GM18861 (cell line): ENCODE data around the gene PIP5K1C.

Experiments
- ATAC-seq: cut with Tn5 transposase; IDR thresholded peaks from one replicate; pipeline ENCODE4 v1.9.1; 2021; ENCODE audit not compliant: unreplicated experiment

The PIP5K1C gene

DNA sequence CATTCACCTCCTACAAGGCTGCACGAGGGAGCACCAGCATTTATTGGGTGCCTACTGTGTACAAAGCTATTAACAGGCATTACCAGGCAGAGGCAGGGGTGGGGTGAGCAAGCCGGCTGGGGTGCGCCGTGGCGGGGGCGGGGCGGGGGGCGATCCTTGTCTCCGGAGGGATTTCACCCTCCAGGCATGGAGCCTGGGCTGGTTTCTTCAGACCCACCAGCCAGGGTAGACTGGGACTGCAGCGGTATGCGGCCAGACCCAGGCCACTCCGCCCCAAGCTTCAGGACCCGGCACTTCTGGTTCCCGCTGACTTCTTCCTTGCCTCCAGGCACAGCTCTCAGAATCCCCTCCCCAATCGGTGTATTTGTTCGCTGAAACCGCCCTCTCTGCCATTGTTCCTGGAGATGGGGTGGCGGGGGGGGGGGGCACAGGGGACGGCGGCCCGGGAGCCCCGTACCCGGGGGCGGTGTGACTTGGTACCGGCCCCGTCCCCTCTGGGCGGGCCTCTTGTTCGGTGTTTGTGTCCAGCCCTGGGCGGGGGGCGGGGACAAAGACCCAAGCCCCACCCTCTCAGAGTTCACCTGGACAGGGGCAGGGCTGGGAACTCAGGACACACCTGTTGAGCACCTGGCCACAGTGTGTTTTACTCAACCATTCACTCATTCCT is 22.3 kb upstream of the PIP5K1C start:
- ATAC-seq, result no peak

DNA sequence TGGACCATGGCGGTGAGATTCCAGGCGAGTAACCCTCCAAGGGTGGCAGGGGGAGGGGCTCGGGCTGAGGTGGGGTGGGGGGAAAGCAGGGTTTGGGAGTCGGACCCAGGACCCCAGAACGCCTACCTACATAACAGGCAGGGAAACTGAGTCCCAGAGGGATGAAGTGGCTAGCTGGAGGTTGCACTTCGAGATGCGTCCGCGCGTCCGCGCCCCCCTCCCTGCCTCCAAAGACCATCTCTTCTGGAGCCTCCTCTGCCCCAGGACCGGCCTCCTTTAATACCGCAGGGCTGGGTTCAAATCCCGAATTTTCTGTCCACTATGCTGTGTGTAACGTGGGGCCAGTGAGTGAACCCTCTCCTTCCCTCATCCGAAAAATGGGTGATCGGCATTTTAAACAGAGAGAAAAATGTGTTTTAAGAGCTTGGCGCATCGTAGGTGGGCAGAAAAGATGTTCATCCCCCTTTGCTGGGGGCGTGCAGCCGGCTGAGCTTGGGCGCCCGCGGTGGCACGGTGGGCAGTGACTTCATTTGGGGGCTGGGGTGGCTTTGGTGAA is 21.7 kb upstream of the PIP5K1C start:
- no peak for ATAC-seq

DNA sequence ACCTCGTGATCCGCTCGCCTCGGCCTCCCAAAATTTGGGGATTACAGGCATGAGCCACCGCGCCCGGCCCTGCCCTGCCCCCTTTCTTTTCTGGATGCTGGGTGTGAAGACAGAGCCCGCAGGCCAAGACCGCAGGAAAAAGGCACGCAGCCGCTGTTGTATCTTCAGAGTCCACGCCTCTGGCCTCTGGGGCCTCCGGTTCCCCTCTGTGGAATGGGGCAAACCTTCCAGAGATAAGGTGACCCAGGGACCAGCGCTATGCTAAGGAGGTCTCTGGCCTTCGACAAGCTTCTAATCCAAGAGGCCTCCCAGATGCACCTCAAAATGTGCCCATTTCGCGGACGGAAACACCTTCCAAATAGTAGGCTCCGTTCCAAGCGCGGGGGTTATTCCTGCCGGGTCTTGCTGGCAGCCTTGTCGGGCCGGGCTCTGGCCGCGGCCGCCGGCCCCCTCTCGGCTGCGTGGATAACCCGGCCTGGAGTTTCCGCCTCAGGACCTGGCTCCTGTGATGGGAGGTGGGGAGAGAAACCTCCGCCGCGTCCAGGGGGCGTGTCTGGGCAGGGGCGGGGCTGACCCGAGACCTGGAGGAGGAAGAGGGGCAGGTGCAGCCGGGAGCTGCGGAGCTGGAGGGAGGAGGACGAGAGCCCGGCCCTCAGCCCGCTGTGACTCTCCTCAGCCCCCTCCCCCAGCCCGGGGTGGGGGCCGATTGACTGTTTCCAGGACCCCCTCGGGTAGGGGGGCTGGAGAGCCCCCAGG is 21.0 kb upstream of the PIP5K1C start:
- ATAC-seq, result no peak

GRCh38 chr19:3720349-3720917 is 20.2 kb upstream of the PIP5K1C start:
- ATAC-seq, result no peak

DNA sequence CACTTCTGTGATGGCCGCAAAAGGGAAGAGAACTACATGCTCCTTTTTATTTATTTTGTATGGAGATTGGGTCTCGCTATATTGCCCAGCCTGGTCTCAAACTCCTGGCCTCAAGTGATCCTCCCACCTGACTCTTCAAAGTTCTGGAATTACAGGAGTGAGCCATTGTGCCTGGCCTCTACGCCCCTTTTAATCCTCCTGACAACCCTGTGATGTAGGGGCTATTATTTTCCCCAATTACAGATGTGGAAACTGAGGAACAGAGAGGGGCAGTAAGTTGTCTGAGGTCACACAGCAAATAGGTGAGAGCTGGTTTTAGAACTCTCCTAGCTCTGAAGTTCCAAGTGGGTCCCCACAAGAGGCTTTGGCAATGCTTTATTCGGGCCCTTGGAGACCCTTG is 19.6 kb upstream of the PIP5K1C start:
- ATAC-seq, result no peak

- no peak for ATAC-seq
Measured at GRCh38 chr19:3716147-3716668, 15.9 kb upstream of the PIP5K1C start.

- no peak for ATAC-seq
Measured at GRCh38 chr19:3712663-3713611, 12.7 kb upstream of the PIP5K1C start.

- ATAC-seq, result no peak
Measured at GRCh38 chr19:3710265-3710812, 10.1 kb upstream of the PIP5K1C start.

GRCh38 chr19:3708207-3708931 is 8.1 kb upstream of the PIP5K1C start, which contains the start of gene TJP3:
TSS of gene TJP3 (plus strand) at chr19:3708384. CDS start at chr19:3728433, 20,049 bp downstream.
- no peak for ATAC-seq

DNA sequence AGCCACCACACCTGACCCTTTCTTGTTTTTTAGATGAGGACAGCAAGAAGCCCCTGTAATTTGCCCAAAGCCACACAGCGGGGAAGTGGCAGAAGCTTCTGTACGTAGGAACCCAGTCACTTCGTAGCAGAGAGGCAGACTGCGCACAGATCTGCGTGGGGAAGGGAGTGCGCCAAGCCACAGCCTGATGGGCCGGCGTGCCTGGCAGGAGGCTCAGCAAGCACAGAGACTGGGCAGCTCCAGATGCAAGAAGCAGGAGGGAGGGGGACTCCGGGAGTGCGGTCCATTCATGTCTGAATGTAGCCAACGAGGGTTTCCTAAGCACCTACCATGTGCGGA is 7.6 kb upstream of the PIP5K1C start:
- no peak for ATAC-seq

GRCh38 chr19:3701200-3701599 is 932 bp upstream of the PIP5K1C start:
- no peak for ATAC-seq

DNA sequence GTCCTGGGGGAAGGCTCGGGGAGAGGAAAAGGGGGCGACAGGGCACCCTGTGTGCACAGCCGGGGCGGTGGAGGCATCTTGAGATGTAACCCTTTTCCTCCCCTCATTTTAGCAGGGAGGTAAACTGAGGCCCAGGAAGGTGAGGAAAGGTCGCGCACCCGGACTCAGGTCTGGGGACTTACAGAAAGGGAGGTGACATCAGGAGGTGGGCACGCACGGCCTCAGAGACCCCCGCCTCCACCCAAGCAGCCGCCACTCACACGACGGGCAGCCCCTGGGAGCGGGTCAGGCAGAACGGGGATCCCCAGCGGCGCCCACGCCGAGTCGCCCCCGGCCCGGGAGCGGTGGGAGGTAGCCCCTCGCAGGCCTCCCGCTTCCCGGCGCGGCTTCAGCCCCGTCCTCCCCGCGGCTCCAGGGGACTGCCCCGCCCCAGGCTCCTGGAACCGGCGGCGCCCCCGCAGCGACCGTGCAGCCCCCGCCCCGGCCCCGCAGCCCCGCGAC is 477 bp downstream of the PIP5K1C start:
- ATAC-seq, result no peak

DNA sequence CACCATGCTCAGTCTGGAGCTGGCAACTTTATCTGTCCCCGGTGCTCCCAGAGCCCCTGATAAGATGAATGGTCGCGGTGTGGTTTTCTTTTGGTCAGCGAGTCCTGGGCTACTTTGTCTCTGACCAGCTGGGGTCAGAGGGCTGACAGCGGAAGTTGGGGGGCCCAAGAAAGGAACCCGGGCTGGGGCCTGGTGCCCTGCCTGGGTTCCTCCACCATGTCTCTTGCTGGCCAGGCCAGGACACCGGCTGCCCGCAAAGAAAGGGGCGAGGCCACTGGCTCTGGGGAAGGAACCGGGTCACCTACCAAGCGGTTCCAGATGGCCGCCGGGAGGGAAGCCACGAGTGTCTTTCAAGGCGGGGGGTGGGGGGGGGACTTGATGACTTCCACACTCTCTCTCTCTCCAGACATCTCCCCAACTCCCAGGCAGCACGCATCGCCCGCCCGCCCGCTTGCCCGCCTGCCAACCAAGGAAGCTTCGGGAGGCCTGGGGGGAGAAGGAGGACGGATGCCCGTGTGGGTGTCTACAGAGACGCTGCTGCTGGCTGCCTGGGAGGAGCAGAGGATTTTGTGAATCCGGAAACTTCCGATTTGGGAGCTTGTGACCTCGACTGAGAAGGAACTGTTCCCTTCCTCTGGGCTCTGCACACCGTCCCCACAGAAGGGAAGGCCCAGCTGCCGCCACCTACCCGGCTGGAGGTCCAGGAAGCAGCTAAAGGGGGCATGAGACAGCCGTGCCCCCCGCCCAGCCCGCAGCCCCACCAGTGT is 1.1 kb downstream of the PIP5K1C start:
- ATAC-seq, result no peak

GRCh38 chr19:3698386-3698950 is 1.8 kb downstream of the PIP5K1C start:
- no peak for ATAC-seq

- ATAC-seq, result no peak
Measured at GRCh38 chr19:3697671-3698385, 2.4 kb downstream of the PIP5K1C start.

DNA sequence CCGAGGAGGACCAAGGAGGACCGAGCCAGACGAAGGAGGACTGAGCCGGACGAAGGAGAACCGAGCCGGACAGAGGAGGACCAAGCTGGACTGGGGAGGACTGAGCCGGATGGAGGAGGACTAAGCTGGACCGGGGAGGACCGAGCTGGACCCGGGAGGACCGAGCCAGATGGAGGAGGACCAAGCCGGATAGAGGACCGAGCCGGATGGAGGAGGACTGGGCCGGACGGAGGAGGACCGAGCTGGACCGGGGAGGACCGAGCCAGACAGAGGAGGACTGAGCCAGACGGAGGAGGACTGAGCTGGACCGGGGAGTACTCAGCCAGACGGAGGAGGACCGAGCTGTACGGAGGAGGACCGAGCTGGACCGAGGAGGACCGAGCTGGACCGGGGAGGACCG is 3.2 kb downstream of the PIP5K1C start:
- no peak for ATAC-seq

- ATAC-seq, result no peak
Measured at GRCh38 chr19:3696660-3696995, 3.6 kb downstream of the PIP5K1C start.
